Neural progenitor cell (in vitro differentiated cells): ENCODE measurements around the gene TTYH2. TPM values are rescaled to one million over a fixed set of nuclear protein-coding genes. Genes with fewer than 3 reads are reported as not detected.
A peak's percentile ranks its signal among the peaks of the same experiment; 100 is the strongest.

Source experiments
- DNase-seq: peaks from one replicate; pipeline ENCODE4 v3.0.0-alpha.2; 2016; ENCODE audit warnings: low spot score
- H2AFZ ChIP-seq: fragments of 200-600 bp; sonication (generic); replicated peaks from 2 replicates; pipeline ENCODE4 v1.6.1; 2016; ENCODE audit warnings: antibody characterized with exemption
- H3F3A ChIP-seq: fragments of 200-600 bp; sonication (generic); 2 replicates; pipeline ENCODE4 v1.6.1; 2016; ENCODE audit warnings: antibody characterized with exemption, low read depth
- H3K27ac ChIP-seq: fragments of 200-600 bp; sonication (generic); 2 replicates; pipeline ENCODE4 v1.5.1; 2016; ENCODE audit warnings: mild to moderate bottlenecking
- H3K27me3 ChIP-seq: fragments of 200-600 bp; sonication (generic); 2 replicates; pipeline ENCODE4 v1.6.1; 2016; ENCODE audit warnings: mild to moderate bottlenecking, moderate library complexity
- H3K36me3 ChIP-seq: fragments of 200-600 bp; sonication (generic); 2 replicates; pipeline ENCODE4 v1.5.1; 2016
- H3K4me1 ChIP-seq: fragments of 200-600 bp; sonication (generic); 2 replicates; pipeline ENCODE4 v1.6.1; 2016; ENCODE audit warnings: mixed run types
- H3K4me2 ChIP-seq: fragments of 200-600 bp; sonication (generic); 2 replicates; pipeline ENCODE4 v1.6.1; 2016
- H3K4me3 ChIP-seq: fragments of 200-600 bp; sonication (generic); 2 replicates; pipeline ENCODE4 v1.5.1; 2016
- H3K79me2 ChIP-seq: fragments of 200-600 bp; sonication (generic); 2 replicates; pipeline ENCODE4 v1.6.1; 2016; ENCODE audit warnings: low read depth
- H3K9ac ChIP-seq: fragments of 200-600 bp; sonication (generic); 2 replicates; pipeline ENCODE4 v1.6.1; 2016
- H3K9me3 ChIP-seq: fragments of 200-600 bp; sonication (generic); 2 replicates; pipeline ENCODE4 v1.5.1; 2016; ENCODE audit warnings: low read depth
- H4K20me1 ChIP-seq: fragments of 200-600 bp; sonication (generic); 2 replicates; pipeline ENCODE4 v1.6.1; 2016; ENCODE audit warnings: low read depth
- H3K27ac Mint-ChIP-seq: 3 replicates; pipeline ENCODE4 v1.8.0; 2021; ENCODE audit warnings: mixed read lengths
- H3K27me3 Mint-ChIP-seq: 2 replicates; pipeline ENCODE4 v1.8.0; 2022; ENCODE audit warnings: low read depth, mild to moderate bottlenecking, inconsistent platforms, moderate library complexity, mixed read lengths; ENCODE audit not compliant: insufficient read depth
- H3K36me3 Mint-ChIP-seq: 3 replicates; pipeline ENCODE4 v1.8.0; 2021; ENCODE audit warnings: mixed read lengths
- H3K4me1 Mint-ChIP-seq: 3 replicates; pipeline ENCODE4 v1.8.0; 2021; ENCODE audit warnings: mixed read lengths
- H3K4me3 Mint-ChIP-seq: 3 replicates; pipeline ENCODE4 v1.8.0; 2021; ENCODE audit warnings: mild to moderate bottlenecking, moderate library complexity, mixed read lengths
- H3K9me3 Mint-ChIP-seq: 3 replicates; pipeline ENCODE4 v1.8.0; 2020; ENCODE audit warnings: mixed read lengths
- EZH2 ChIP-seq: fragments of 200-600 bp; sonication (generic); IDR thresholded peaks from 2 replicates; pipeline ENCODE4 v1.6.1; 2017; ENCODE audit warnings: antibody characterized with exemption, mild to moderate bottlenecking, moderate library complexity
- EZH2phosphoT487 ChIP-seq: fragments of 200-600 bp; sonication (generic); IDR thresholded peaks from 2 replicates; pipeline ENCODE4 v1.6.1; 2017; ENCODE audit warnings: antibody characterized with exemption
- total RNA-seq: library from RNA; depleted of rRNA; stranded (reverse); fragments of >200 nt; gene quantifications from 2 replicates; pipeline ENCODE4 v1.2.3, GENCODE V29; 2015; ENCODE audit warnings: low replicate concordance
- TF ChIP-seq, protein P1 (sequence below): fragments of 200-600 bp; sonication (generic); IDR thresholded peaks from 2 replicates; pipeline ENCODE4 v1.5.1; 2017; ENCODE audit warnings: antibody characterized with exemption, mild to moderate bottlenecking

TTYH2 gene
- total RNA-seq, 1 donor from 2014 or later: 5.8 TPM

DNA sequence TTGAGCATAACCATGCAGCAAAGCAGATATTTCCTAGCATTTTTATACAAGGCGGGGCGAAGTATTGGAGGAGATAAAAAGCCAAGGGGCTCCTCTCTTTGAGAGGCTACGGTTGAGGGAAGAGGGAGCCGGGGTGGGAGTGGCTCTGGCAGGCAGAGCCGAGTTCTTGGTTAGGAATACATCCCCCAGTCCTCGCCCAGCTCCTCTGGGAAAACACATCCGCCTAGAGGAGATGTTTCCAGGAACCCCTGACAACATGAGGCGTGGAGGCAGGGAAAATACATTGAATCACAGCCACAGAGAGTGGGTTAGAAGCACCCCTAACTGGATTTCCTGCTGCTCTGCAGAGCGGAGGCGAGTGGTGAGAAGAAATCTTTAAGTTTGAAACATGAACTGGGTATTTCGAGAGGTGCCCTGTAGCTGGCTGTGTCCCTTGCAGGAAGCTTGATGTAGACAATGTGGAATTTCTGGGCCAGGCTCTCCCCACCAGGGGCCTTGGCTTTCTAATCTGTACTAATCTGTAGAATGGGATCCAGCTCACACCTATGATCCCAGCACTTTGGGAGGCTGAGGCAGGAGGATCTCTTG is 27.3 kb downstream of the TTYH2 start:
- Histone ChIP-seq H3F3A (peaks cover 27% of the 10 kb centered on the region), H3K79me2 (no peaks in the 10 kb centered on the region), H3K4me2 (no peak overlapping the region), H3K4me3 (no peak overlapping the region), H3K9me3 (no peaks in the 10 kb centered on the region), H4K20me1 (no peaks in the 10 kb centered on the region), H2AFZ (no peak overlapping the region), H3K27me3 (no peaks in the 10 kb centered on the region), H3K36me3 (no peaks in the 10 kb centered on the region), H3K27ac (no peak overlapping the region), H3K9ac (no peak overlapping the region), H3K4me1 (peaks cover 36% of the 10 kb centered on the region)
- no peak for DNase-seq
- no peak for TF ChIP-seq EZH2phosphoT487
- TF ChIP-seq, protein P1, sequence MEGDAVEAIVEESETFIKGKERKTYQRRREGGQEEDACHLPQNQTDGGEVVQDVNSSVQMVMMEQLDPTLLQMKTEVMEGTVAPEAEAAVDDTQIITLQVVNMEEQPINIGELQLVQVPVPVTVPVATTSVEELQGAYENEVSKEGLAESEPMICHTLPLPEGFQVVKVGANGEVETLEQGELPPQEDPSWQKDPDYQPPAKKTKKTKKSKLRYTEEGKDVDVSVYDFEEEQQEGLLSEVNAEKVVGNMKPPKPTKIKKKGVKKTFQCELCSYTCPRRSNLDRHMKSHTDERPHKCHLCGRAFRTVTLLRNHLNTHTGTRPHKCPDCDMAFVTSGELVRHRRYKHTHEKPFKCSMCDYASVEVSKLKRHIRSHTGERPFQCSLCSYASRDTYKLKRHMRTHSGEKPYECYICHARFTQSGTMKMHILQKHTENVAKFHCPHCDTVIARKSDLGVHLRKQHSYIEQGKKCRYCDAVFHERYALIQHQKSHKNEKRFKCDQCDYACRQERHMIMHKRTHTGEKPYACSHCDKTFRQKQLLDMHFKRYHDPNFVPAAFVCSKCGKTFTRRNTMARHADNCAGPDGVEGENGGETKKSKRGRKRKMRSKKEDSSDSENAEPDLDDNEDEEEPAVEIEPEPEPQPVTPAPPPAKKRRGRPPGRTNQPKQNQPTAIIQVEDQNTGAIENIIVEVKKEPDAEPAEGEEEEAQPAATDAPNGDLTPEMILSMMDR: no peak
- TF ChIP-seq EZH2: no peak
- Mint-ChIP-seq H3K9me3 (no peaks in the 10 kb centered on the region), H3K4me1 (peaks cover 38% of the 10 kb centered on the region), H3K27me3 (peaks cover 9% of the 10 kb centered on the region), H3K36me3 (no peaks in the 10 kb centered on the region), H3K4me3 (no peak overlapping the region), H3K27ac (peak overlapping the region; percentile 95)

DNA sequence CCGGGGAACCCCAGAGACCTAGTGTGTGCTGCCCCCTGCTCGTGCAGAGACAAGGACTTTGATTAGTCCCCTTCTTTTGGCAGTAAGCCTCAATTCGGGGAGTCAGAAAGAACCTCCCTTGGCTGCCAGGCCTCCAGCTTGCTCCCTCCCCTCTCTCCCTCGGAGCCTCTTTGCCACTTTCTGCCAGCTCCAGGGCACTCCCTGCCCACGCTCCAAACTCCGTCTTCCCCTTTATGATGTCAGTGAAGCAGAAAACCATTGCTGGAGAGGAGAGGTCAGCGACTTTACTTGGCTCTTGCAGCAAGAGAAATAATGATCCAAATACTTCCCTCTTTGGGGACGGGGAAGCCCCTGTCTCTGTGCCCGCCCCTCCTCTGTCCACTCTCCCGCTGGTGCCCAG is 28.1 kb downstream of the TTYH2 start:
- Histone ChIP-seq H3K27ac (no peak overlapping the region), H3K79me2 (no peaks in the 10 kb centered on the region), H3K4me3 (no peak overlapping the region), H2AFZ (no peak overlapping the region), H3K9ac (no peak overlapping the region), H3F3A (peaks cover 27% of the 10 kb centered on the region), H3K27me3 (no peaks in the 10 kb centered on the region), H3K4me1 (peaks cover 37% of the 10 kb centered on the region), H4K20me1 (no peaks in the 10 kb centered on the region), H3K36me3 (no peaks in the 10 kb centered on the region), H3K9me3 (no peaks in the 10 kb centered on the region), H3K4me2 (no peak overlapping the region)
- DNase-seq: no peak
- Mint-ChIP-seq H3K36me3 (no peaks in the 10 kb centered on the region), H3K4me3 (no peak overlapping the region), H3K4me1 (peaks cover 40% of the 10 kb centered on the region), H3K27ac (no peak overlapping the region), H3K9me3 (no peaks in the 10 kb centered on the region), H3K27me3 (peaks cover 9% of the 10 kb centered on the region)
- TF ChIP-seq, protein P1: no peak
- TF ChIP-seq EZH2 (no peak), EZH2phosphoT487 (no peak)

DNA sequence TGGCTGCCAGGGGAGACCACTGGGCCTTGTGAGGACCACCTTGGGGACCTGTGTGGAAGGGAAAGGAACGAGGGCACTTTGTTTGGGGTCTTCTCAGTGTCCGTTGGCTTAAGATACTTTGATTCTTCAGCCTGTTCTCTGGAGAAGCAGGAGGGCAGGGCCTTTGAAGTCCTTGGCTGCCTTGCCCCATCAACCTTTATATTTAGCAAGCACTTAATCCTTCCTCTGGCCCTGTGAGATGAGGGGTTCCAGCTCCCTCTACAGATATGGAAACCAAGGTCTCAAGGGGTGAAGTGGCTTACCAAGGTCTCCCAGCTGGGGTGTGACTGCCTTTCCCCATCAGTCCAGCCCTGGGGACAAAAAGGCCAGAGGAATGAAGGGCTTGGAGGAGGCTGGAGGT is 28.5 kb downstream of the TTYH2 start:
- DNase-seq: no peak
- H3K27me3 Mint-ChIP-seq: peaks cover 11% of the 10 kb centered on the region
- Histone ChIP-seq H3K36me3 (no peaks in the 10 kb centered on the region), H4K20me1 (no peaks in the 10 kb centered on the region), H3K27ac (no peak overlapping the region), H3K9ac (no peak overlapping the region), H3K27me3 (no peaks in the 10 kb centered on the region), H3K4me1 (peaks cover 36% of the 10 kb centered on the region), H3K4me3 (no peak overlapping the region), H3K4me2 (no peak overlapping the region), H2AFZ (no peak overlapping the region), H3F3A (peaks cover 30% of the 10 kb centered on the region), H3K9me3 (no peaks in the 10 kb centered on the region), H3K79me2 (no peaks in the 10 kb centered on the region)
- H3K4me1 Mint-ChIP-seq: peaks cover 43% of the 10 kb centered on the region
- no peak overlapping the region for H3K27ac Mint-ChIP-seq
- H3K9me3 Mint-ChIP-seq: peaks cover 2% of the 10 kb centered on the region
- TF ChIP-seq EZH2 (no peak), EZH2phosphoT487 (no peak)
- TF ChIP-seq, protein P1: no peak
- H3K4me3 Mint-ChIP-seq: no peak overlapping the region
- peaks cover 2% of the 10 kb centered on the region for H3K36me3 Mint-ChIP-seq
